Measurements from ENCODE around the gene LOXHD1.

LOXHD1 gene

DNA sequence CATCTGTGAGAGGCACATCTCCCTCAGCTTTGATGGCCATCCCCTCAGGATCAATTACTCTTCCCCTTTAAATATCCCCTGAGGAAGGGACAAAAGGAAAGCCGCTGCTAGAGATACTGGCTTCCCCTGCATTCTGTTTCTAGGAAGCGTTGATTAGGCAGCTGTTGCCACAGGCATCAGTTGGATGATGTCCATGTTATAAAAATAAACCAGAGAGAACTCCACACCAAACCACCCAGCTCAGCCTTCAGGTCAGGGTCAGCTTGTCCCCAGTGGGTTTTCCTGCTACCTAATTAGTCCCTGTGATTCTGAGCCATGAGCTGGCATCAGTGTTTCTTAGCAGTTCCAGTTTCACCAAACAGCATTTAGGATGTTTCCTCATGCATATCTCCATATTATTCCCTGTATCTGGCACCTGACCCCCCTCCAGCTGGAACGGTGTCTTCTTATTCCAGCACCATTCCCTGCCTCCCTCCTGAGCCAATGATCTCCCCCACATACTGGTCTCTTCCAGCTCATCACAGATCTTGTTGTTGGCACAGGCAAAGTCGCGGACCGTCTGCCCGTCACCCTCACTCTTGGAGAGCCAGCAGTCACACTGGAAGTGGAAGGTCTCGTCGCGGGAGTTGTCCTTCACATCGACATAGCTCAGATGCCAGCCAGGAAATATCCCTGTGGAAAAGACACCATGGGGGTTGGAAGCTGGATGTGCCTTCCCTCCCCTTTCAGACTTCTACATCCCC, 168.4 kb downstream of the LOXHD1 start:
- ATAC-seq (replicated peaks): no peak
- peaks cover 9 to 13% of the 10 kb centered on the region in 2 donors for H3K27me3 Mint-ChIP-seq
- H3K36me3 Mint-ChIP-seq: no peaks in the 10 kb centered on the region
- no peak overlapping the region for H3K27ac Mint-ChIP-seq
- peaks cover 8 to 9% of the 10 kb centered on the region in 2 donors for H3K9me3 Mint-ChIP-seq
- no peak for DNase-seq
- H3K4me3 Mint-ChIP-seq: no peak overlapping the region
- no peaks in the 10 kb centered on the region for H3K4me1 Mint-ChIP-seq

DNA sequence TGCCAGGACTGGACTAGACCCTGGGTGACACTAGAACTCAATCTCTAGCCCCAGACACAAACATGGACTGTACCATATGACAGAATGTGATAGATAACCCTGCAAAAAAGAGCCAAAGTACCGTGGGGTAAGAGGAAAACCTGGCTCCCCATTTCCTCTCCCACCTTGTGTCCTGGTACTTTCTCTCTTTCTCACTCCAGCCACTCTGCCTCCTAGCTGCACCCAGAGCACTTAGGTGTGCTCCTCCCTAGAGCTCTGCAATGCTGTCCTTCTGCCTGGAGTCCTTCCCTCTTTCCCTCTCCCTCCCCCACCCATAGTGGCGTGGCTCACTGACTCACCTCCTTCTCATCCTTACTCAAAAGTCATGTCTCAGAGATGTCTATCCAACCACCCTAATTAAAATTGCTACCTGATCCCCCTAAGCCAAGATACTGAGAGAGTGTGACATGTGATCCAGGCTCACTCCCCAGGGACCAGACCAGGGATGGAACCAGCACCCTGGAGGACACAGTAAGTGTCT, 171.3 kb downstream of the LOXHD1 start:
- peaks cover 0 to 4% of the 10 kb centered on the region in 2 donors for H3K9me3 Mint-ChIP-seq
- H3K4me1 Mint-ChIP-seq: no peaks in the 10 kb centered on the region
- ATAC-seq (replicated peaks) (no peak), DNase-seq (no peak)
- H3K27me3 Mint-ChIP-seq: peaks cover 13 to 22% of the 10 kb centered on the region in 2 donors
- no peaks in the 10 kb centered on the region for H3K36me3 Mint-ChIP-seq
- H3K27ac Mint-ChIP-seq: no peak overlapping the region
- no peak overlapping the region for H3K4me3 Mint-ChIP-seq

DNA sequence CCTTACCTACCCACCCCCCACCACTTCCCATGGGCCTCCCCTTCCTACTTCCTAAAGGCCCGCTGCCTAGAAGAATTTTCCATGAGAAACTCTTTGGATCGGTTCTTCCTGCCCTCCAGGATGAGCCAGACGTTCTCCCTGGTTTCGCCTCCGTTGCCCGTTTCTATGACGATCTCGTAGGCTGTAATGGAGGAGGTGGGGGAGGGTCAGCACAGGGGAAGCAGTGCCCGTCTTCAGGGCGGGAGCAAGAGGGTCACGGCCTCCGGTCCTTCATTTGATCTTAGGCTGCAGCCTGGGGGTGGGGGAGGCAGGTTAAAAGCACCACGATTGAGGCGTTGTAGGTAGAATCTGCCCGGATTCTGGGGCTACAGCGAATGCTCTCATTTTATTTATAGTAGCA, 172.0 kb downstream of the LOXHD1 start:
- Mint-ChIP-seq H3K4me1 (no peaks in the 10 kb centered on the region), H3K9me3 (peaks cover 0 to 4% of the 10 kb centered on the region in 2 donors), H3K4me3 (no peak overlapping the region), H3K27ac (no peak overlapping the region), H3K27me3 (peaks cover 17 to 22% of the 10 kb centered on the region in 2 donors), H3K36me3 (no peaks in the 10 kb centered on the region)
- DNase-seq: no peak
- ATAC-seq (replicated peaks): no peak

DNA sequence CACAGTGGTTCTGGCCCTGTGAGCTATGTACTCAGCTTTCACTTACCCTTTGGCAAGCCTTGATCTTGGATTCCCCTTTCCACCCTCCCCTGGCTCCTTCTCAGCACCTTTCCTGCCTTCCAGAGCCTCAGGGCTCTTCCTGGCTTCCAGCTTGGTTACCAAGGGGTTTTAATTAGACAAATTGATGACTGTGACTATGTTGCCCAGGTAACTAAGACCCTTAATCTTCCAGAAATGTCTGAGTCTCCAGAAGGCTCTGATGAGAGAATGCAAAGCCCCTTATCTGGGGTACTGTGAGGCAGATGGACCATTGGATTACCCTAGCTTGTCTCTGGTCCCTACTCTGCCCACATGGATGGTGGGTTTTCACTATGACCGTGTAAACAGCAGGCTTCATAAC, 174.2 kb downstream of the LOXHD1 start:
- DNase-seq (no peak), ATAC-seq (replicated peaks) (no peak)
- Mint-ChIP-seq H3K4me3 (no peak overlapping the region), H3K27me3 (peaks cover 21 to 28% of the 10 kb centered on the region in 2 donors), H3K27ac (no peak overlapping the region), H3K4me1 (no peaks in the 10 kb centered on the region), H3K36me3 (peaks cover 0 to 1% of the 10 kb centered on the region in 2 donors), H3K9me3 (peaks cover 0 to 4% of the 10 kb centered on the region in 2 donors)

DNA sequence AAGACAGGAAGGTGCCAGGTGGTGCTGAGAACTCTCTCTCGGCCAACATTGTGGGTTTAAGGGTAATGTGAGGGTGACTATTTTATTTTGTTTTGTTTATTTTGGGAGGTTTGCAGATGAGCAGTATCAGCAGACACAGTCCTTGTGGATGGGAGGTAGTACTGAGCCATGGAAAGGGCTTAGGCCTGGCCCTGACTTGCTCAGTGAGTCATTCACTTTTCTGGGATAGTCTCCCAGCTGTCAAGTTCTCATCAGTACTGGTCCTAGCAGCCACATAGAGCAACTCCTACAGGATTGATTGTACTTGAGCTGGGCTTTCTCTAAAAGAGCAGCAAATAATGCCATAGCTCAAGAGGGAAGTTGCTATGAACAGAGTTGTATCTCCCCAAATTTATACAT, 175.2 kb downstream of the LOXHD1 start:
- no peak overlapping the region for H3K4me3 Mint-ChIP-seq
- H3K9me3 Mint-ChIP-seq: peaks cover 0 to 4% of the 10 kb centered on the region in 2 donors
- H3K4me1 Mint-ChIP-seq: no peaks in the 10 kb centered on the region
- no peak overlapping the region for H3K27ac Mint-ChIP-seq
- peaks cover 21 to 28% of the 10 kb centered on the region in 2 donors for H3K27me3 Mint-ChIP-seq
- DNase-seq: no peak
- no peak for ATAC-seq (replicated peaks)
- peaks cover 0 to 1% of the 10 kb centered on the region in 2 donors for H3K36me3 Mint-ChIP-seq

DNA sequence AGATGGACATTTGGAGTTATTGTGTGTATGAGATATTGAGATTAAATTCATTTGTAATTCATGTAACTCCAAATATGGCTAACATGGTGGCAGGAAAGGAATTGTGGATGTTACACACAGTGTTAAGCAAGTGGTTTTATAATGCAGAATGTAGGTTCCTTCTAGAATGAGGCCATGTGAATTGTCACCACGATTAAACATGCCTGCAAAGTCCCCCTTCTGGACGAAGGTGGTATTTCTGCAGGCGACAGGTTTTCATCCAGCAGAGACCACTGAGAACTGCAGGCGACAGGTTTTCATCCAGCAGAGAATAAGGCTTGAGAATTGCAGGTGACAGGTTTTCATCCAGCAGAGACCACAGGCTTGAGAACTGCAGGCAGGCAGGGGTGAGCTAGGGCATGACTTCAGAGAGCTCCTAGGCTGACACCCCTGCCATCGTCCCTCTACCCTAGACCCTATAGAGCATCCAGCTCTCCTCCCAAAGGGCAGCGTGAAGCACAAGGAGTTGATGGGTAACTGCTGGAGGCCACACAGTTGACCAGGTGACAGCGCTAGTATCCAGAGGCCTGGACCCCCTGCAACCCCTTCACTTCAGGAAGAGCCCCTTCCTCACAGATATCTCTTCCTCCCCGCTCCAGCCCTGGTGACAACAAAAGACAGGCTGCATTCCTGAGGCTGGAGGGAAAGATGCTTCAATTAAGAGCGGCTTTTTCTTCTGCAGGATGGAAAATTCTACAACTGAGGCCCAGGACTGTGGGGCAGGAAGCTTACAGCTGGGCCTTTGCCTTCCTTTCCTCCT, 175.8 kb downstream of the LOXHD1 start:
- Mint-ChIP-seq H3K36me3 (peaks cover 0 to 1% of the 10 kb centered on the region in 2 donors), H3K27me3 (peaks cover 21 to 28% of the 10 kb centered on the region in 2 donors), H3K27ac (no peak overlapping the region), H3K4me1 (no peaks in the 10 kb centered on the region), H3K9me3 (peaks cover 0 to 4% of the 10 kb centered on the region in 2 donors), H3K4me3 (no peak overlapping the region)
- peak; percentile 34 for DNase-seq
- ATAC-seq (replicated peaks): peak; percentile 72 to 78

DNA sequence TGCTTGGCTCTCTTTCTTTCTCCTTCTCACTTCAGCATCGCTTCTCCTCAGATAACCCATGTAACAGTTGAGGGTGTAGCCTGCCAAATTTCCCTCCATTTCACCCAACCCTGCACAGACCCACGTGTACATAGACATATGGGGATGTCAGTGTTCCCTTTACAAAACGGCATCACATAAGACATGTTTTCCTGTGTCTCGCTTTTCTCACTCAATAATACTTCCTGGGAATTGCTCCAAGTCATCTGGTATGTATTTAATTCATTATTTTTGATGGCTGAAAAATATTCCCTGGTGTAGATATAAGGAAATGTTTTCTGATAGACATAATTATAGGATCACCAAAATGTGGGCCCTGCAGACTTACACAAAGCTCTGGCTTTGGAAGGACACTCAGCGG, 176.8 kb downstream of the LOXHD1 start:
- Mint-ChIP-seq H3K4me1 (no peaks in the 10 kb centered on the region), H3K9me3 (peaks cover 0 to 4% of the 10 kb centered on the region in 2 donors), H3K27me3 (peaks cover 21 to 28% of the 10 kb centered on the region in 2 donors), H3K36me3 (peaks cover 0 to 1% of the 10 kb centered on the region in 2 donors), H3K27ac (no peak overlapping the region), H3K4me3 (no peak overlapping the region)
- ATAC-seq (replicated peaks): no peak
- no peak for DNase-seq

DNA sequence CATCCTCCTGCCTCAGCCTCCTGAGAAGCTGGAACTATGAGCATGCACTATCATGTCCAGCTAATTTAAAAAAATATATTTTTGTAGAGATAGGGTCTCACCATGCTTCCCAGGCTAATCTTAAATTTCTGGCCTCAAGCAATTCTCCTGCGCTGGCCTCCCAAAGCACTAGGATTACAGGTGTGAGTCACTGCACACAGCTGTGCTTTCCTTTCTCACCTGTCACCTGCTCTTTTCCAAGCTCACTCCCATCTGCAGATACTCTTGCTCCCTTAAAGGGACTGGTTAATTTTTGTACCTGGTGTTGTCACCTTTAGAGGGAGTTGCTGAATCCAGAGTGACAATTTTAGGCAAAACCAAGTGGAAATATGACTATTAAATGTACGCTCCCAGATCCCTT, 178.2 kb downstream of the LOXHD1 start:
- peaks cover 18 to 22% of the 10 kb centered on the region in 2 donors for H3K27me3 Mint-ChIP-seq
- peaks cover 0 to 1% of the 10 kb centered on the region in 2 donors for H3K36me3 Mint-ChIP-seq
- no peak for DNase-seq
- H3K4me3 Mint-ChIP-seq: no peak overlapping the region
- H3K9me3 Mint-ChIP-seq: peaks cover 0 to 4% of the 10 kb centered on the region in 2 donors
- H3K27ac Mint-ChIP-seq: no peak overlapping the region
- no peaks in the 10 kb centered on the region for H3K4me1 Mint-ChIP-seq
- no peak for ATAC-seq (replicated peaks)

DNA sequence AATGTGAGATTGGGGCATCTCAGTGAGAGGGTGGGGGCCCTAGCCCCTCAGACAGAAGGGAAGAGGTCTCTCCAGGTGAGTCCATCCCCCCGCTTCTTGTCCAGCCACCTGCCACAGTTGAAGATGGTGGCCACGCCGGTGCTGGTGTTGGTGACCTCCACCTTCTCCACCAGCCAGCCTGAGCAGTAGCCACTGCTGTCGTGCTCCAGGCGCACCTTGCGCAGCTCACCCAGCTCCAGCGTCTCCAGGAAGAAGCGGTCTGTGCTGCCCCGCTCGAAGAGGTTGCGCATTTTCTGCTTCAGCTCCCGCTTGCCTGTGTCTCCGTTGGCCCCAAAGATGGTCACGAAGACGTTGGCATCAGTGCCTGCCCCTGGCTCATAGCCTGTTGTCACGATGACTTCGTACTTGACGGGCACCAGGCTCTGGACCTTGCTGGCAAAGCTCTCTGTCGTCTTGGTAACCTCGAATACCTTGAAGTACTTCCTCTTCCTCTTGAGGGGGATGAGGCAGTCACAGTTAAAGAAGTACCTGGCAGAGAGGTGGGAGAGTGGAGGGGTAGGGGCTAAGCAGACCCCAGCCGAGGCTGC, 179.5 kb downstream of the LOXHD1 start:
- Mint-ChIP-seq H3K4me1 (no peaks in the 10 kb centered on the region), H3K27ac (no peak overlapping the region), H3K9me3 (peaks cover 0 to 3% of the 10 kb centered on the region in 2 donors), H3K27me3 (peaks cover 14 to 16% of the 10 kb centered on the region in 2 donors), H3K36me3 (peaks cover 0 to 1% of the 10 kb centered on the region in 2 donors), H3K4me3 (no peak overlapping the region)
- ATAC-seq (replicated peaks) (no peak), DNase-seq (no peak)

DNA sequence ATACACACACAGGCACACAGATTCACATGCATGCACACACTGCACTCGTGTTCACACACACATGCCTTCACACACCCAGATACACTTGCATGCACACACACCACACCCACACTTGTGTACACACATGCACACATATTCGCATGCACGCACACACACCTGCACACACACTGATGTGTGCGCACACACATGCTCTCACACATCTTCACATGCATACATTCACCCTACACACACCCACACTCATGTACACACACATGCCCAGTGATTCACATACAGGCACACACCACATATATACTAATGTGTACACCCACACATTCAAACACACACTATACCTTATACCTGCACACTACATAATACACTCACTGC, 181.6 kb downstream of the LOXHD1 start:
- no peak for ATAC-seq (replicated peaks)
- H3K9me3 Mint-ChIP-seq: no peaks in the 10 kb centered on the region
- peaks cover 27 to 28% of the 10 kb centered on the region in 2 donors for H3K27me3 Mint-ChIP-seq
- no peak overlapping the region for H3K27ac Mint-ChIP-seq
- peaks cover 0 to 1% of the 10 kb centered on the region in 2 donors for H3K36me3 Mint-ChIP-seq
- DNase-seq: no peak
- no peak overlapping the region for H3K4me3 Mint-ChIP-seq
- no peaks in the 10 kb centered on the region for H3K4me1 Mint-ChIP-seq

DNA sequence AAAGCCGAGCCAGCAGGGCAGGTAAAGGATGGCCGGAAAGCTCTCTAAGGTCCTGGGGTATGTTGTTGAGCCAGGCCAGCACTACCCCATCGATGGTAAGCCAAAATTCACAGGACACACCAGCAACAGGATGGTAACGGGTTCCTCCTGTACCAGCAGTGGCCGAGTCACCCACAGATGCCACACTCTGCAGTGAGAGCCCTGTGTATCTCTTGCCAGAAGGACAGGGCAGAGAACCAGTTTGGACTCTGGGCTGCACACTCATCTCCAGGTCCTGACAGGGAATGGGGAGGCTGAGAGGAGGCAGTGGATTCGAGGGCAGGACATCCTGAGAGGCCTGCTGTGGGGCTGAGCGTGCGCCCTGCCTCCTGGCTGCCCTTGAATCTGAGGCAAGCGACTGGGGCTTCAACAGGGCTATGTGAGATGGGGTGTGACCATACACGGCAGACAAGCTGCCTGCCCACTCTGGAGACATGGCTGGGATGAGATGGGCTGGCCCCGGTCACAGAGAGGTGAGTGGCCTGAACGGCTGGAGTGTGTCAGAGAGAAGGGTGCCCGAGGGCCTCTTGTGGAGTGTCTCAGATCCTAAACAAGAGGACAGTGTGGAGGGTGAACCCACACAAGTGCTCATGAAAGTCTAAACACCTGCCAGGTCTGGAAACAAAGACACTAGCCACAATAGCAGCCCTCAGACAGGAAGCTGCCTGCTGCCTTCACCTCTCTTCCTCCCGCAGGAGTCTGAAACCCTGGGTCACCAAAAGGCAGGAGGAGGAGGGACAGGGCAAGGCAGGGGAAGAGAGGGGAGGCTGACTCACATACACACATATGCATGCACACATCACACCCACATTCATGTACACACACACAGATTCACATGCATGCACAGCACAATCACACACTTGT, 182.3 kb downstream of the LOXHD1 start:
- H3K4me3 Mint-ChIP-seq: no peak overlapping the region
- no peaks in the 10 kb centered on the region for H3K9me3 Mint-ChIP-seq
- ATAC-seq (replicated peaks) (no peak), DNase-seq (no peak)
- no peaks in the 10 kb centered on the region for H3K4me1 Mint-ChIP-seq
- H3K36me3 Mint-ChIP-seq: peaks cover 0 to 1% of the 10 kb centered on the region in 2 donors
- H3K27ac Mint-ChIP-seq: no peak overlapping the region
- H3K27me3 Mint-ChIP-seq: peaks cover 26 to 30% of the 10 kb centered on the region in 2 donors

DNA sequence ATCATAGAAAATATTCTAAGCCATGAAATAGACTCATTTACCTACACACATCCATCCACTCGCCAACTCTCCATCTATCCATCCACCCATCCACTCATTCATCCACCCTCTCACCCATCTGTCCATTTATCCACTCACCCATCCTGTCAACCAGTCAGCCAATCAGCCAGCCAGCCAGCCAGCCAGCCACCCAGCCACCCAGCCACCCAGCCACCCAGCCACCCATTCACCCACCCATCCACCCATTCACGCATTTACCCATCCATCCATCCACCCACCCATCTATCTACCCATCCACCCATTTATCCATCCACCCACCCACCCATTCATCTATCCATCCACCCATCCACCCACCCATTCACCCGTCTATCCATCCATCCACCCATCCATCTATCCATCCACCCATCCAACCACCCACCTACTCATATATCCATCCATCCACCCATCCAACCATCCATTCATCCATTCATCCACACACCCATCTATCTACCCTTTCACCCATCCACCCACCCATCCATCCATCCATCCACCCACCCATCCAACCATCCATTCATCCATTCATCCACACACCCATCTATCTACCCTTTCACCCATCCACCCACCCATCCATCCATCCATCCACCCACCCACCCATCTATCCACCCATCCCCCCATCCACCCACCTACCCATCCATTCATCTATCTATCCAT, 185.1 kb downstream of the LOXHD1 start:
- H3K27ac Mint-ChIP-seq: no peak overlapping the region
- H3K4me1 Mint-ChIP-seq: no peaks in the 10 kb centered on the region
- no peaks in the 10 kb centered on the region for H3K36me3 Mint-ChIP-seq
- H3K4me3 Mint-ChIP-seq: no peak overlapping the region
- DNase-seq (no peak), ATAC-seq (replicated peaks) (no peak)
- no peaks in the 10 kb centered on the region for H3K9me3 Mint-ChIP-seq
- peaks cover 27 to 30% of the 10 kb centered on the region in 2 donors for H3K27me3 Mint-ChIP-seq

DNA sequence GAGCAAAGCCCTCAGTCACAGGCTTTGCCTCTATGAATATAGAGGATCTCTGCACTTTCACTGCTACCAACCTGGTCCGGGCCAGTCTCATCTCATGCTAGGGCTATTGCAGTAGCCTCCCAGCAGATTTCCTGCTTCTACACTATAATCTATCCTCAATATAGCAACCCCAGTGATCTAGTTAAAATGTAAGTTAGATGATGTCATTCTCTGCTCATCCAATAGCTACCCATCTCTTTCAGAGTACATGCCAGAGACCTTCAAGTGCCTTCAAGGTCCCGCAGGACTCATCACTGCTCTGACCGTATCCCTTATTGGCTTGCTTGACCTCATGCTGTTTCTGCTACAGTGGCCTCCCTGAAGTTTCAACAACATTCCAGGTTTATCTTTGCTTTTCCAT, 186.3 kb downstream of the LOXHD1 start:
- H3K4me3 Mint-ChIP-seq: no peak overlapping the region
- peaks cover 27 to 30% of the 10 kb centered on the region in 2 donors for H3K27me3 Mint-ChIP-seq
- no peak overlapping the region for H3K27ac Mint-ChIP-seq
- no peak for ATAC-seq (replicated peaks)
- DNase-seq: no peak
- no peaks in the 10 kb centered on the region for H3K9me3 Mint-ChIP-seq
- no peaks in the 10 kb centered on the region for H3K4me1 Mint-ChIP-seq
- H3K36me3 Mint-ChIP-seq: no peaks in the 10 kb centered on the region
